Heart left ventricle (tissue), 13 donors: ENCODE data around the gene SUSD4.

ENCODE experiments used
- CTCF ChIP-seq, 12 donors: fragments of 200-600 bp; sonication (generic) in 4 of 12; IDR thresholded peaks; one replicate each; pipeline versions ENCODE4 v1.5.0 to v1.8.0; 2018 to 2022; ENCODE audit warnings: antibody characterized with exemption in 12 of 12, mild to moderate bottlenecking in 5 of 12
- POLR2A ChIP-seq, 2 donors: fragments of 450-650 bp; IDR thresholded peaks; one replicate each; pipeline ENCODE4 v1.6.1; 2017; ENCODE audit warnings: antibody characterized with exemption in 2 of 2, mild to moderate bottlenecking in 2 of 2, moderate library complexity in 2 of 2
- donor health status: ischemic (EF 13 %, LVEDD 7.1; RV severe dilation, severe dysfunction).
- donor health status: DM: no; HTN: yes; CAD: no.
- donor health status: DM: no; HTN: no; CAD: no.
- donor health status: ischemic (EF 25% LVEDD 6.9; RV normal size, moderate dysfunction).
- donor health status: ischemic (EF 25% LVEDD 5.7; RV mildly dilated, moderate dysfunction).
- donor health status: ischemic (EF 35%, LVEDD 5.7; RV mildly dilated, moderate dysfunction).
- donor health status: nonischemic (EF 11% LVEDD 7.7; RV severe dilation, severe dysfunction).
- donor health status: DM: yes; HTN: yes; CAD: no.
- donor health status: PGD.
- donor health status: ischemic (EF 29% LVEDD 5.4; RV normal size, mild dysfunction).
- donor health status: nonischemic (EF 23%, LVEDD 6.1; RV moderate dilation, normal function).

- TF ChIP-seq CTCF (IDR thresholded peaks at IDR 0.05) (no peak), POLR2A (IDR thresholded peaks at IDR 0.05) (no peak)
Observed at GRCh38 chr1:223322868-223323267, 41.1 kb downstream of the SUSD4 start.
